Ureter (tissue), 1 donor: ENCODE data around the gene PCLO. TPM values are rescaled to one million over a fixed set of nuclear protein-coding genes. Genes with fewer than 3 reads are reported as not detected.
"Not testable (repeated sequence)": the region's sequence is repeated elsewhere in the genome, so short reads cannot be mapped to it uniquely, and the experiment has no call there.

Experiments
- DNase-seq: peaks from one replicate; pipeline ENCODE4 v3.0.0-alpha.2; 2020; ENCODE audit warnings: low spot score
- total RNA-seq: library from RNA; stranded (reverse); gene quantifications from one replicate; pipeline ENCODE4 v1.2.4, GENCODE V29; 2023
- donor health status: DM: yes; HTN: yes; CAD: no.

Gene PCLO
- total RNA-seq, 1 donor from 2014 or later: 17.7 TPM

DNA sequence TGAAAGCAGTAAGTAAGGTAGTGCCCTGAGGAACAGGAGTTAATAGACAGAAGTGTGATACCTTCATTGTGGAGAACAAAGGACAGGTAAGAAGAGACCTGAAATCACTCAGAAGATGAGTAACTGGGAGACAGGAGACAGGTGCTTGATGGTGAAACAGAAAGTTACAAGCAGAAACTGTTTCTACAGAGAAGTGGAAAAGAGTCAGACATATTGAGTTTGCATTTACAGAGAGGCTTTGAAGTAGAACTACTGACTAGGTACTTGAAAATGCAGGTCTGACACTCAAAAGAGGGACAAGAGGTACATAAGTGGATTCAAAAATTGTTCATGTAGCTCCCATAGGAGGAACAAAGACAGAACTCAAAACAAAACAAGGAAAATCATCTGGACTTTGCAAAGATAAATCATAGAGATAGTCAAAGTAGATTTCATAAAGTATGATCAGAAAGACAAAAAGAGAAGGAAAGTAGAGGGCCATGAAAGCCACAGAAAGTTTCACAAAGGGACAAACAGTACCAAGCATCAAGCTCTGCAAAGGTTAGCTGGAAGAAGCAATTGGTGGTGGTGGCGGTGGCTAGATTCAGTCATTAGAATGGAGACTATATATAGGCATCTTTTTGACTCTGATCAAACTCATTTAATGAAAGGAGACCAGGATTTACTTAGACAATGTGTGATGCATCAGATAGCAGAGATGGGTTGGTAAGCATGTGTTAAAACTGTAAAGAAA, 198.4 kb downstream of the PCLO start:
- DNase-seq: no peak

DNA sequence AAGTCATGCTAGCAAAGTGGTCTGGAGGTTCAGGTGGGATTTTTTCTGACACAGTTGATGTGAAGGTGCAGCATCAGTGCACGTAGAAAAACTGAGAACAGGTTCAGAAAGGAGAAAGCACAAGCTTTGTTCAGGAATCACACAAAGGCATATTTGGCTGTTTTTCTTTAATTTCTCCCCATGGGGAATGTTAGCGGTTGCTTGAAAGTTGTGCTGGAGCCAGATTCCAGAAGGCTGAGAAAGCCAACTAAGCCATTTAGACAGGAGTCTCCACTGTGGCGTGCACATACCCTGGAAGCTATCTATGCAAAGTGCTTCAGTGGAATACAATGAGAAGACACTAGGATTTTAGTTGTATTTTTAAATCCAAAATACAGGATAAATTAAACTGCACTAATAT, 201.4 kb downstream of the PCLO start:
- DNase-seq: no peak

- no peak for DNase-seq
Observed at GRCh38 chr7:82959528-82959927, 203.2 kb downstream of the PCLO start.

DNA sequence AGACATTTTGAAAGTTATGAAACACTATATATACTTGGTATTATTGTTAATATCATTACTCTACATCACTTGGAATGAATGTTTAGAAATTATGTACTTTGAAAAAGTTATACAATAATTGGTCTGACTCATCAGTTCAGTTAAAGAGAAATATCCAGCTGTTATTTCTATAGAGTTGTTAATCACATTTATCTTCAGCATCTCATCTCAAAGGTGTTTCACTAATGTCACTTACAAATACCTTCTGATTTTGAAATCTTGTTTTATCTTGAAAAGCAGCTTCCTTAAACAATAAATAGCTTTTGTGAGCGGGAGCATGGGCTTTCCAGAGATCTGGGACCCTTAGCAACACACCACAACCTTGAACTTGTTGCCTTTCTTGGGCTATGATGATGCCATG, 205.2 kb downstream of the PCLO start:
- no peak for DNase-seq

DNA sequence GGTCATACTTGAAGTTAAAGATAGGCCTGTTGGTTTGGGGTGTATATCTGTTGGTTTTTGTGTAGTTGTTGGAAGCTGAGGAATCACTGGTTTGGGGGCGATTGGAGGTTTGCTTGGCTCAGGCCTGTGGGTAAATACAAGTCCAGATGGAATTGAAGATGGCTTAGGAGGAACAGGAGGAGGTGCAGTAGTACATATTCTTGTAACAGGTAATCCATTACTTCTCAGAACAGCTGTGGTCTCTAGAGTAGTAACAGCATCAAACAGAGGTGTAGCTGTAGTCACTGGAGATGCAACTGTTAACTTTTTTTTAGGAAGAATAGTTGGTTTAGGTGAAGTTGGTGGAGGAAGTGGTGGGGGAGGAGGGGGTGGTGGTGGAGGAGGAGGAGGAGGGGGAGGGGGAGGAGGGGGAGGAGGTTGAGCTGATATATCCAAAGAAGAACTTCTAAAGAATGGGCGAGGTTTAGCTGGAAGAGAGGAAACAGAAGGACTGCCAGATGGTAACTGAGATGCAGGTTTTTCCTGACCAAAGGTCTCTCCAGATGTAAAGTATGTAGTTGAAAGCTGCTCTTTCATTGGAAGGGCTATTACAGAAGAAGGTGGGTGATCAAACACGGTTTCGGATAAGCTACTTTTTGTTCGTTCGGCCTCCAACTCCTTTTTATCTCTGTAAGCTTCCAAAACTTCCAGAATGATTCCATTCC, 209.2 kb downstream of the PCLO start:
- no peak for DNase-seq

DNA sequence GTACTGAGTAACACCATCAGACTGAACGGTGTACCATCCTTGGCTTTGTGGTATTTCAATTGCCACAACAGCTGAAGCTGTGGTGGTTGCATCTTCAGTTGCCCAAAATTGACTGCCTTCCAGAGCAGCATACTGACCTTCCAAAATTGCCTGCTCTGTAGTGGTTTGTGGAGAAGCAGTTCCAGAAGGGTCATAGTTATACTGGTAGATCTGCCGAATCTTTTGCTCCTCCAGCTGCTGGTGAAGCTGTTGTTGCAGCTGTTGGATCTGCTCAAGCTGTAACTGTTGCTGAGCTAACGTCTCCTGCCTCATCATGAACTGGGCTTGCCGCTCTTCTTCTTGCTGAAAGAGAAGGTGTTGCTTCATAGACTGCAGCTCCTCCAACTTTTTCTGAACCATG, 212.2 kb downstream of the PCLO start:
- DNase-seq: no peak

GRCh38 chr7:82945480-82945879, 217.2 kb downstream of the PCLO start:
- DNase-seq: no peak

DNA sequence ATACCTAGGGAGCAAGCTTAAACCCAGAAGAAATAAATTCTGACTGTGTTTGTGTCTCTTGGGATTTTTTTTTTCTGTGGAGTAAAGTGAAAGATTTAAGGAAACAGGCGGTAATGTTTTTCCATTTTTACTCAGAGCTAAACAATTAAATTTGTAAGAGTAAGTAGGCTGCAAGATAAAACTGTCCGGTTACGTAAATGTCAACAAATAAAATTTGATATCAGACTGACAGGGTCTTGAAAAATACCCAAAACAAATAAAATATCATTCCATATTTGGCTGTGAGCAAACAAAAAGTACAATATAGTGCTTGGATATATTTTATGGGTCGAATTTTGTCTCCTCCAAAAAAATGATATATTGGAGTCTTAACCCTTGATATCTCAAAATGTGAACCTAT, 217.6 kb downstream of the PCLO start:
- DNase-seq: no peak

DNA sequence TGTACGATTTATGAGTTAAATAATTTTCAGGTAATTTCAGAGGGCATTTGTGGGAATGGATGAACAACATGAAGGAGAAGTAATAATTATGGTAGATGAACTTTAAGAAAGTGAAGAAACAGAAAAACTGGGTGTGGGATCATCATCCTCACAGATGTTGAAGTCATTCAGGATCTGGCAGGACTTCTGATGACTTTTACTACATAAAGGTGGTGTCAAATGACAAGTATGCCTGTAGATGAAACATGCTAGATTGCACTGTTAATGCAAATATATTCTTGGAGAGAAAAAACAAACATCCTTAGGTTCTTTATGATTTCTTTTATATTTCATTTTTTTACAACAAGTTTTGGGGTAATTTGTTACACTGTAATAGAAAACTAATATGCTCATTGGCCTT, 230.2 kb downstream of the PCLO start:
- no peak for DNase-seq

DNA sequence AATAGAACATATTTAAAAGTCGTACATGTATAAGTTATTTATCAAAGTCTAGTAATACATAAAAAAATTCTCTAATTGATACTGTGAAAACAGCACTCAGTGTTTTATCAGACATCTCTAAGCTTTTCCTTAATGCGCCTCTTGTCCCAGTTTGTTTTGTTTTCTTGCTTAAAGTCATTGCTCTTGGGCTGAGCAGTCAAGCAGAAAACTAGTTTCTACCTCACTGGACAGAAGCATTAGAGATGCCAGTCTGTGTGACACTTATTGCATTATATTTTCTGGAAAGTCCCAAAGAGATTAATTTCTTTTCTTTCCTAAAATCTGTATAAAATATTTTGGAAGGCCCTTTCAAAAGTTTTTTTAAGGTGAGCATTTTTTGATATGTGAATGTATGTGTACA, 236.2 kb downstream of the PCLO start:
- no peak for DNase-seq

DNA sequence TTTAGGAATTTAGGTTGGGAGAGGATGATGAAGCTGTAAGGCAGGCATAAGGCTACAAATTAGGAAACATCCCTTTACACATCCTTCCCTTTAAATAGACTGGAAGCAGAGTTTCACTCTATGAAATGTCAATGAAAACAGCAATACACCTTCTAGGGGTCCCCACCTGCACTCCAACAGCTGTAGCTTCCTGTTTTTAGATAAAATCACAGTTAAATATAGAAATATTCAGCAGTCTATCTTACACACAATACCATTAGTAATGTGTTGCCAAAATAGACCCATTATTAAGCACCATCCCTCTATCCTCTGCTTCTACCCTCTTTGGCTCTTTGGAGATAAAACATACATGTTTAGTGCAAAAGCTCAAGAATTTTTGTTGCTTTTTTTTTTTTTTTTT, 237.4 kb downstream of the PCLO start:
- no peak for DNase-seq

DNA sequence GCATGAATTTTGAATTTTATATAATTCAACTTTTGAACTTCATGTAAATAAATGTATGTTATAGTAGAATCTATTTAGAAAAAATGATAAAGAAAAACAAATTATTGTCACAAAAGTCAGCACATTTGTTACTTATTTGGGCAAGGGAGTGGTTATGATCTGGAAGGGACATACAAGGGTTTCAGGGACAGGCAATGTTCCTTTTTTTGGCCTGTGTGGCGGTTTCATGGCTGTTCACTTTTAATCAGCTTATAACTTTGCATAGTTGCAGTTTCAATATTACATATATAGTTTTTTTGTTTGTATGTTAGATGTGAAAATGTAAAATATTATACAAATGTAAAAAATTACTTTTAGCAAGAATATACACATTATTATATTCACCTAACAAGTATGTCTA, 256.2 kb downstream of the PCLO start:
- no peak for DNase-seq

- no peak for DNase-seq
Observed at GRCh38 chr7:82904871-82905270, 257.8 kb downstream of the PCLO start.

DNA sequence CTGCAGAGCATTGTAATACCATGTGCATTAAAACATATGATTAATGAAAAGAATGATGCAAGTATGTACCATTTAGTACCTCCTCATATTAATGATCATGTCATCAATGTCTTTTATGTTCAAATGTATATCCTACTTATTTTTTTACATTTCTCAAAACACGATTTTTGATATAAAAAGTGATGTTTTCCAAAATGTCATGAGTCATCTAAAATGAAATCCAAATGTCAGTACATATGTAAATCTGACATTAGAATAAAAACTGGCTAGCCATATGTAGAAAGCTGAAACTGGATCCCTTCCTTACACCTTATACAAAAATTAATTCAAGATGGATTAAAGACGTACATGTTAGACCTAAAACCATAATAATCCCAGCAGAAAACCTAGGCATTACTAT, 261.6 kb downstream of the PCLO start:
- DNase-seq: not testable (repeated sequence)

DNA sequence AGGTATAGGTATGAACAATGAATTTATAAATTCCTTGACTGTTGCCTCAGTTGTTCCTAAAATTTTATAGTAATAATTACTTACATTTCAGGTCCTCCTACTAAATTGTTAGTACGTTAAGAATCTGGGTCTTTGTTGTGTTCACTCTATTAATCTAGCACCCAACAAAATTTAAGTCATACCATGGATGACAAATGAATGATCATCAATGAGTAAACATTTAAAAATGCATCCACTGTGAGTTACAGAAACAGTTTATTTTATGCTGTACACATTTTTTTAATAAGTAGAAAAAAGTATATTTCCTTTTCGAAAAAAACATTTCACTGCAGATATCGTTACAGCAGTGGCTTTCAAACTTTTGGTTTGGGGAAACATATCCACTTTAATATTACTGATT, 265.2 kb downstream of the PCLO start:
- DNase-seq: no peak

GRCh38 chr7:82894341-82894740, 268.3 kb downstream of the PCLO start:
- DNase-seq: not testable (repeated sequence)

- no peak for DNase-seq
Observed at GRCh38 chr7:82886324-82886723, 276.4 kb downstream of the PCLO start.

DNA sequence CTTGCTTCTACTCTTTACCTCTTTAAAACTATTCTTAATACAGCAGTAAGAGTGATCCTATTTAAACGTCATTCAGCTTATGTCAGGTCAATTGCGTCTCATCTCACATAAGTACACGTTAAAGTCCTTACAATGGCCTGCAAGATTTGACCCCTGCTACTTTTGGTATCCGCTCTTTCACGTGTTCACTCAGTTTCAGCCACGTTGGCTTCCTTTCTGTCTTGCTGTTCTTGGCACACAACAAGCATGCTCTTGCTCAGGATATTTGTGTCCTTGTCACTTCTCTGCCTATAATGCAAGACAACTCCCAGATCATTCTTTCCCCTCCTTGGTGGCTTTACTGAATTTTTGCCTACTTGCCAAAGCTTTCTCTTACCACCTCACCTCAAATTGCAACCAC, 296.8 kb downstream of the PCLO start:
- DNase-seq: no peak

GRCh38 chr7:82859106-82859850, 303.4 kb downstream of the PCLO start:
- DNase-seq: no peak

GRCh38 chr7:82851121-82851520, 311.6 kb downstream of the PCLO start:
- no peak for DNase-seq

DNA sequence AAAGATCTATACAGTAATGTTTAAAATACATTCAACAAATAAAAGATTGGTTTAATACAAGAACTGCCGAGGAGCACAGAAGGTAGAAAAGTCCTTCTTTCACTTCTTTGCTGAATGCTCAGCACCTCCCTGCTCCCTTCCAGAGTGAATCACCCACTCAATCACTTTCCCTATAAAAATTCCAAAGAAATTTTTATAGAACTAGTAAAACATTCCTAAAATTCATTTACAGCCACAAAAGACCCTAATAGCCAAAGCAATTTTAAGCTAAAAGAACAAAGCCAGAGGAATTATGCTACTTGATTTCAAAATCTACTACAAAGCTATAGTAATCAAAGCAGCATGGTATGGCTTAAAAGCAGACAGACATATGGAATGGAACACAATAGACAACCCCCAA, 320.9 kb downstream of the PCLO start:
- DNase-seq: no peak

- DNase-seq: no peak
Observed at GRCh38 chr7:82840061-82840460, 322.6 kb downstream of the PCLO start.

- no peak for DNase-seq
Observed at GRCh38 chr7:82839555-82839954, 323.1 kb downstream of the PCLO start.
